Sigmoid colon (tissue), 7 donors: ENCODE results near the gene RAD9A. TPM values are rescaled to one million over a fixed set of nuclear protein-coding genes. Genes with fewer than 3 reads are reported as not detected.

Experiments used
- DNase-seq: peaks from one replicate; pipeline ENCODE4 v3.0.0-alpha.2; 2019
- H3K27ac ChIP-seq, 4 donors: fragments of 200-600 bp; sonication (generic); one replicate each; pipeline ENCODE4 v1.5.1; 2016 to 2019; ENCODE audit warnings: mild to moderate bottlenecking in 1 of 4
- H3K27me3 ChIP-seq, 3 donors: fragments of 200-600 bp; sonication (generic); one replicate each; pipeline ENCODE4 v1.5.1; 2019; ENCODE audit warnings: mild to moderate bottlenecking in 1 of 3
- H3K36me3 ChIP-seq, 4 donors: fragments of 200-600 bp; sonication (generic); one replicate each; pipeline ENCODE4 v1.5.1; 2016 to 2019
- H3K4me1 ChIP-seq, 4 donors: fragments of 200-600 bp; sonication (generic); one replicate each; pipeline ENCODE4 v1.5.1; 2017 to 2019
- H3K4me3 ChIP-seq, 4 donors: fragments of 200-600 bp; sonication (generic); one replicate each; pipeline ENCODE4 v1.5.1; 2017 to 2019; ENCODE audit warnings: mild to moderate bottlenecking in 2 of 4, moderate library complexity in 1 of 4
- H3K9me3 ChIP-seq, 4 donors: fragments of 200-600 bp in 3 of 4; sonication (generic) in 3 of 4; one replicate each; pipeline versions ENCODE4 v1.5.1 to v1.6.1; 2013 to 2019
- EP300 ChIP-seq, 4 donors: sonication (generic); formaldehyde crosslinking; IDR thresholded peaks; one replicate each; pipeline ENCODE4 v1.6.1; 2017; ENCODE audit warnings: antibody characterized with exemption in 4 of 4
- POLR2A ChIP-seq, 2 donors: fragments of 450-650 bp; IDR thresholded peaks; one replicate each; pipeline ENCODE4 v1.6.1; 2016; ENCODE audit warnings: antibody characterized with exemption in 2 of 2, mild to moderate bottlenecking in 2 of 2, moderate library complexity in 2 of 2
- POLR2AphosphoS5 ChIP-seq, 4 donors: sonication (generic); formaldehyde crosslinking; IDR thresholded peaks; one replicate each; pipeline ENCODE4 v1.6.1; 2017; ENCODE audit warnings: antibody characterized with exemption in 4 of 4
- WGBS, 2 donors: extraction: QIAGEN DNeasy Blood & Tissue Kit; methylation state at CpG; one replicate each; pipeline ENCODE4 v1.1.7; 2013; 5-methylcytosine and 5-hydroxymethylcytosine counted together
- intact Hi-C: fragments of 100-400 bp; cut with DNase I; formaldehyde crosslinking; loops from one replicate; pipeline ENCODE4 v1.15.1; 2023
- polyA plus RNA-seq, 3 donors: library from polyadenylated mRNA; stranded (reverse); fragments of 200-250 nt; gene quantifications; one replicate each; pipeline ENCODE4 v1.2.3, GENCODE V29; 2013
- total RNA-seq, 4 donors: library from RNA; depleted of rRNA; stranded (reverse); fragments of >200 nt; gene quantifications; one replicate each; pipeline ENCODE4 v1.1.0, GENCODE V29; 2016
- TF ChIP-seq, protein P1 (sequence below), 4 experiments: fragments of 450-650 bp in 3 of 4; fragments of 200-600 bp in 1 of 4; IDR thresholded peaks; one replicate each; pipeline ENCODE4 v1.5.1; 2016 to 2019; ENCODE audit warnings: antibody characterized with exemption in 4 of 4, mild to moderate bottlenecking in 3 of 4, moderate library complexity in 2 of 4
- donor health status: healthy with polysubstance abuse.
- donor health status: Bipolar disorder and iron deficiency.
- donor health status: healthy.

The RAD9A gene
- total RNA-seq (10 to 100 TPM; 11.4 to 18.1 (median 16.5) TPM), polyA plus RNA-seq (10 to 100 TPM in 1 of 3 donors, 1 to 10 TPM in 2; 6.5 to 33.9 (median 6.6) TPM)

DNA sequence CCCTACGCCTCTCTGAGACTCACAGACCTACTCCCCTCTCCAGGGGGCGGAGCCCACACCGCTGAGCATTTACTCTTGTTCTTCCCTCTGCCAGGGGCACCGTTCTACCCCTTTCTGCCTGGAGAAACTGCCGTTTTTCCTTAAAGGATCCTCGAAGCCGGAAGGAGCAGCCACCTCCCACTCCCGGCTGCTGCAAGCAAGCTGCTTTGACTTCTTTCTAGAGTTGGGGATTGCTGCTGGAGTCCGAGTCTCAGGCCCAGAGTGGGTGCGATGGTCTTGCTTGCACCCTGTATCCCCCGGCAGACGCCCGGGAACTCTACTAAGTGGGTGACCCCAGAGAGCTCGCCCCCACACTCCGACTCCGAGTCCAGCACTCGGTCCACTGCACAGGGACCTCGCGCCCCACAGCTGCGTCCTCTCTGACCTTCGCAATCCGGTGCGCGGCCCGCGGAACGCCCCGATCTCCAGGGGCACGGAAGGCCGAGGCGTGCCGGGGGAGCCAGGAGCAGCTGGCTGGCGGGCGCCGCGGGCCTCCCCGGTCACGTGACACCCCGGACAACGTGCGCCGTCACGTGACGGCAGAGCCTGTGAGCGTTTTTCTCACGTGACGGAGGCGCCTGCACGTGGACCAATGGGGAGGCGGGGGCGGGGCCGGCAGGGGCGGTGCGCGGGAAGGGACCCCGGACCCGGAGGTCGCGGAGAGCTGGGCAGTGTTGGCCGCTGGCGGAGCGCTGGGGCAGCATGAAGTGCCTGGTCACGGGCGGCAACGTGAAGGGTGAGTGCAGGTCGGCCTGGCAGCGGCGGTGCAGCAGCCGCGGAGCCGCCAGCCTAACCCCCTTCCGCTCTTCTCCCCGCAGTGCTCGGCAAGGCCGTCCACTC is at the start of gene RAD9A:
Gene RAD9A (plus strand): TSS at position 683 of the 879 bp plus-strand sequence. CDS start 59 bp downstream, at position 742.
- H3K27ac ChIP-seq: peak within 1 kb of the TSS; percentile 84 to 89 (median 85)
- WGBS, 2 donors: 0% methylated on average over 75 of the region's 75 CpGs
- peak; percentile 98 for DNase-seq
- H3K4me3 ChIP-seq: peak within 1 kb of the TSS; percentile 65 to 87 (median 80)
- H3K9me3 ChIP-seq: no peaks in the 10 kb centered on the region
- peaks cover 0 to 32% (median 19%) of the 10 kb centered on the region in 4 donors for H3K4me1 ChIP-seq
- H3K27me3 ChIP-seq: no peaks in the 10 kb centered on the region
- TF ChIP-seq, protein P1, sequence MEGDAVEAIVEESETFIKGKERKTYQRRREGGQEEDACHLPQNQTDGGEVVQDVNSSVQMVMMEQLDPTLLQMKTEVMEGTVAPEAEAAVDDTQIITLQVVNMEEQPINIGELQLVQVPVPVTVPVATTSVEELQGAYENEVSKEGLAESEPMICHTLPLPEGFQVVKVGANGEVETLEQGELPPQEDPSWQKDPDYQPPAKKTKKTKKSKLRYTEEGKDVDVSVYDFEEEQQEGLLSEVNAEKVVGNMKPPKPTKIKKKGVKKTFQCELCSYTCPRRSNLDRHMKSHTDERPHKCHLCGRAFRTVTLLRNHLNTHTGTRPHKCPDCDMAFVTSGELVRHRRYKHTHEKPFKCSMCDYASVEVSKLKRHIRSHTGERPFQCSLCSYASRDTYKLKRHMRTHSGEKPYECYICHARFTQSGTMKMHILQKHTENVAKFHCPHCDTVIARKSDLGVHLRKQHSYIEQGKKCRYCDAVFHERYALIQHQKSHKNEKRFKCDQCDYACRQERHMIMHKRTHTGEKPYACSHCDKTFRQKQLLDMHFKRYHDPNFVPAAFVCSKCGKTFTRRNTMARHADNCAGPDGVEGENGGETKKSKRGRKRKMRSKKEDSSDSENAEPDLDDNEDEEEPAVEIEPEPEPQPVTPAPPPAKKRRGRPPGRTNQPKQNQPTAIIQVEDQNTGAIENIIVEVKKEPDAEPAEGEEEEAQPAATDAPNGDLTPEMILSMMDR (IDR thresholded peaks at IDR 0.05): no peak
- peak in 1 of 4 donors; percentile 80 for TF ChIP-seq EP300 (IDR thresholded peaks at IDR 0.05)
- peak; percentile 31 to 53 for TF ChIP-seq POLR2A (IDR thresholded peaks at IDR 0.05)
- peak; percentile 53 to 91 (median 88) for TF ChIP-seq POLR2AphosphoS5 (IDR thresholded peaks at IDR 0.05)
- intact Hi-C loops: no loop called here
- H3K36me3 ChIP-seq: peaks cover 0 to 30% (median 2%) of the 10 kb centered on the region in 4 donors

DNA sequence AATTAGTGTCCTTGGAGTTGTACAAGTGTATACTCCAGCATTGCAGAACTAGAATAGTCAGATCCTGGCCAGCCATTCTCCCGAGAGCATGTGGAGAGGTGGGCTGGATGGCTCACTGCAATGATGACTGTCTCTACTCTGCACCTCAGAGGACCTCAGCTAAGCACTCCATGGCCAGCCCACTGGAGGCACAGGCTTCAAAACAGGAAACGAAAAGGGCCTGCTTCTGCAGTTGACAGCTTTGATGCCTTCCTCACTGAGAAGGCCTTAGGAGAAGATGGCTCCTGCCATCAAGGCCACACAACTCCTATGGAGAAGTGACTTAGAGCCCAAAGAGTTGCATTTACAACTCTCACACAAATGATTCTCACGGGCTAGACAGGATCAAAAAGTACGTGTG is 47.5 kb upstream of the RAD9A start:
- Histone ChIP-seq H3K4me1 (no peaks in the 10 kb centered on the region), H3K4me3 (no peak overlapping the region), H3K36me3 (no peaks in the 10 kb centered on the region), H3K27me3 (no peaks in the 10 kb centered on the region), H3K27ac (no peak overlapping the region), H3K9me3 (no peaks in the 10 kb centered on the region)
- TF ChIP-seq EP300 (IDR thresholded peaks at IDR 0.05) (no peak), POLR2AphosphoS5 (IDR thresholded peaks at IDR 0.05) (no peak), POLR2A (IDR thresholded peaks at IDR 0.05) (no peak)
- TF ChIP-seq, protein P1 (IDR thresholded peaks at IDR 0.05): no peak
- 70 to 74% methylated on average over 4 of the region's 4 CpGs for WGBS, 2 donors
- DNase-seq: no peak
- intact Hi-C loops: no loop called here

DNA sequence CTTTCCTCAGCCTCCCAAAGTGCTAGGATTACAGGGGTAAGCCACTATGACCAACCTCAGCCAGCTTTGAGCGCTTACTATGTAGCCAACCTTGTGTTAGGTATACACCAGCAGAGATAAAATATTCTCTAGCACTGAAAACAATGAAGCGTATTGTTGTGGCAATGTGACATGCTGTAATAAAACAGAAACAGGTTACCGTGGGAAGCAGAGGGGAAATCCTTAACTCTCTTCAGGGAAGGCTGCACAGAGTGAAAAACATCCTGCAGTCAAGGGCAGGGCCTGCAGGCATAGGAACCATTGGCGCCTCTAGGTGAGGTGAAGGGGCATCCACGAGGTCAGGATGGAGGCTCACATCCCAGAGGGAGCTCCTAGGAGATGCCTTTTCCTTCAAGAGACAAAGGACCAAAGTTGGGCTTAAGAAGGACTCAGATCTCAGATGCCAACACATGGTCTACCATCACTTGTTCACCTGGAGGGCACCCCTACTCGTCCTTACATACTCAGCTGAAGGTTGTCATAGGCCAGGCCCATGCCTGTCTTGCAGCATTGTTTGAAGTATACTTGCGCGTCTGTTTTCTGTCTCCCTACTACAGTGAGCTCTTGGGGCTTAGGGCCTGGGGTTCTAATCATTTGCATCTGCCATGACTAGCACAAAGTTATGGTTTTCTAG is 46.4 kb upstream of the RAD9A start:
- Histone ChIP-seq H3K36me3 (no peaks in the 10 kb centered on the region), H3K4me3 (no peak overlapping the region), H3K27me3 (no peaks in the 10 kb centered on the region), H3K4me1 (no peaks in the 10 kb centered on the region), H3K27ac (no peak overlapping the region), H3K9me3 (no peaks in the 10 kb centered on the region)
- 12 to 49% methylated on average over 8 of the region's 8 CpGs for WGBS, 2 donors
- DNase-seq: no peak
- intact Hi-C loops: no loop called here
- TF ChIP-seq, protein P1 (IDR thresholded peaks at IDR 0.05): no peak
- no peak for TF ChIP-seq POLR2AphosphoS5 (IDR thresholded peaks at IDR 0.05)
- TF ChIP-seq EP300 (IDR thresholded peaks at IDR 0.05): no peak
- no peak for TF ChIP-seq POLR2A (IDR thresholded peaks at IDR 0.05)

DNA sequence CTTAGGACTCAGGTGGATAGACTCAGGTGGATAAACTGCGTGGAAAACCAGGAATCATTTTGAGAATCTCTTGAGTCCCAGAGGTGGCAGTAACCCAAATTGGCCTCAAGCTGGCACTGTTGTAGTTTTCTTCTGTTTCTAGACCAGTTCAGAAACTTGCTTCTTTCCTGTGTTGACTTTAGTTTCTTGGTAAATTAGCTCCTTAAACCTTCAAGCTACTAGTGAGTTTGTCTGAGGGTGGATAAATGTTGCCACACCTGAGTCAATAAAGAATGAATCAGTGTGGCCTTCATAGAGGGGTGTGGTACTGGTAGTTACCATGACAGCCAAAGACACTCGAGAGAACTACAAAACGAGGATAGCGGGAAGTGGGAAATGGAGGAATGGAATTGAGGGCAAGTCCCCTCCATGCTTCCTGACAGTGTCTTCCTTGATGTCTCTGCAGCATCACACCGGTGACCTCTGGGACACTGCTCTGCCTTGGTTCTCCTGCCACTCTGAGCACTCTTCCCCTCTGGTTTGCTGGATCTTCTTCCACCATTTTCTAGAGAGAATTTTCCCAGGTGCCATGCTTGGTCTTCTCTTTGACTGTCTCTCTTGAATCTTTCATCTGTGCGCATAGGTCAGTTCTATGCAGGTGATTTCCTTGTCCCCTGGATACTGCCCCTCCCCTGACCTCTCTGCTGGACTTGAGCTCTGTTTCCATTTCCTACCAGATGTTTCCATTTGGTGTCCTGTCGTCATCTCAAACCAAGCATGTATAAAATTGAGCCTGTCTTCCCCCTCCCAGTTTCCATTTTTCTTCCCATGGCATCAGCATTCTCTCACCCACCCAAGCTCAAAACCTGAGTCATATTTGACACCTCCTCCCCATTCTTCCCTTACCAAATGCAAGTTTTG is 45.6 kb upstream of the RAD9A start:
- intact Hi-C loops: no loop called here
- no peak overlapping the region for H3K27ac ChIP-seq
- TF ChIP-seq, protein P1 (IDR thresholded peaks at IDR 0.05): peak in 1 of 4 experiments; percentile 63
- no peak for TF ChIP-seq EP300 (IDR thresholded peaks at IDR 0.05)

More for the DNA sequence above, 45.6 kb upstream of the RAD9A start:
- 17 to 63% methylated on average over 7 of the region's 7 CpGs for WGBS, 2 donors
- Histone ChIP-seq H3K9me3 (no peaks in the 10 kb centered on the region), H3K4me3 (no peak overlapping the region), H3K4me1 (peaks cover 0 to 7% (median 5%) of the 10 kb centered on the region in 4 donors), H3K27me3 (no peaks in the 10 kb centered on the region), H3K36me3 (no peaks in the 10 kb centered on the region)
- DNase-seq: no peak
